HCT116 (cell line): Measurements from ENCODE around the gene GUCY2C. TPM values are rescaled to one million over a fixed set of nuclear protein-coding genes. Genes with fewer than 3 reads are reported as not detected.

ENCODE experiments used
- ATAC-seq: fragments of 200-7000 bp; cut with Tn5 transposase; 2 replicates; pipeline ENCODE4 v1.9.1; 2020; ENCODE audit warnings: mild to moderate bottlenecking, moderate library complexity
- BruUV-seq: library from RNA; stranded (reverse); fragments of 400-500 nt; replicated peaks from 2 replicates; lab custom pipeline; 2021; lab: Mats Ljungman, UMichigan
- CTCF ChIA-PET: fragments of 300-600 bp; sonication (Branson Sonifier 250); formaldehyde crosslinking; loops from one replicate; lab custom pipeline; 2021; ENCODE audit warnings: antibody characterized with exemption; lab: Charles Lee
- POLR2A ChIA-PET: fragments of 300-600, 350-600 bp; sonication (Branson Sonifier 250); formaldehyde crosslinking; loops from one replicate; lab custom pipeline; 2021; ENCODE audit warnings: antibody characterized with exemption; lab: Charles Lee
- RAD21 ChIA-PET, 2 experiments: fragments of 300-600 bp; sonication (Branson Sonifier 250); formaldehyde crosslinking; loops; one replicate each; lab custom pipeline; 2023; ENCODE audit warnings: low total read pairs in 2 of 2; ENCODE audit not compliant: uncharacterized antibody in 2 of 2, unreplicated experiment in 2 of 2, low non-redundant PET in 1 of 2; lab: Charles Lee
- DNase-seq: peaks from one replicate; pipeline ENCODE4 v3.0.0-alpha.2; 2010; ENCODE audit warnings: low read depth, low spot score
- H2AFZ ChIP-seq: fragments of 200-600 bp; shearing (Covaris generic), sonication (generic); 2 replicates; pipeline ENCODE4 v1.6.1; 2017; ENCODE audit warnings: low read depth, mixed run types, mixed read lengths, antibody characterized with exemption, low read length; ENCODE audit not compliant: poor library complexity, severe bottlenecking
- H3K27ac ChIP-seq: 2 replicates; pipeline ENCODE4 v1.5.1; 2012; ENCODE audit warnings: low read depth, low read length
- H3K27me3 ChIP-seq: fragments of 200-600 bp; sonication (generic); 2 replicates; pipeline ENCODE4 v1.6.1; 2016; ENCODE audit warnings: mixed run types, low read length, mixed read lengths; ENCODE audit not compliant: insufficient read depth
- H3K36me3 ChIP-seq, 2 experiments: fragments of 200-500 bp in 1 of 2; fragments of 200-600 bp in 1 of 2; sonication (Bioruptor generic) in 1 of 2; sonication (generic) in 1 of 2; 2 replicates each; pipeline versions ENCODE4 v1.5.1 to v1.6.1; 2014 to 2016; ENCODE audit warnings: low read length in 2 of 2, inconsistent platforms in 1 of 2, mixed read lengths in 1 of 2, mixed run types in 1 of 2; ENCODE audit not compliant: insufficient read depth in 2 of 2, control insufficient read depth in 1 of 2
- H3K4me1 ChIP-seq, 2 experiments: fragments of 200-600 bp in 1 of 2; sonication (generic) in 1 of 2; 2 replicates each; pipeline versions ENCODE4 v1.5.1 to v1.6.1; 2012 to 2017; ENCODE audit warnings: low read length in 2 of 2, inconsistent platforms in 1 of 2, mild to moderate bottlenecking in 1 of 2, mixed read lengths in 1 of 2, mixed run types in 1 of 2, moderate library complexity in 1 of 2; ENCODE audit not compliant: insufficient read depth in 2 of 2, control insufficient read depth in 1 of 2
- H3K4me2 ChIP-seq: fragments of 200-600 bp; sonication (generic); 2 replicates; pipeline ENCODE4 v1.6.1; 2017; ENCODE audit warnings: mixed run types, low read length, mixed read lengths
- H3K4me3 ChIP-seq, 2 experiments: fragments of 200-600 bp in 1 of 2; sonication (generic) in 1 of 2; replicated peaks in 1 of 2; 2 replicates each; pipeline ENCODE4 v1.5.1; 2011 to 2016; ENCODE audit warnings: low read length in 2 of 2, control low read depth in 1 of 2, low read depth in 1 of 2, mild to moderate bottlenecking in 1 of 2, mixed read lengths in 1 of 2, mixed run types in 1 of 2
- H3K79me2 ChIP-seq: fragments of 200-600 bp; sonication (generic); 2 replicates; pipeline ENCODE4 v1.6.1; 2017; ENCODE audit warnings: mild to moderate bottlenecking, mixed run types, low read length, moderate library complexity, mixed read lengths; ENCODE audit not compliant: insufficient read depth
- H3K9ac ChIP-seq: fragments of 200-600 bp; sonication (generic); 2 replicates; pipeline ENCODE4 v1.6.1; 2016; ENCODE audit warnings: low read length, mixed read lengths
- H3K9me2 ChIP-seq: fragments of 200-600 bp; sonication (generic), shearing (Covaris generic); 2 replicates; pipeline ENCODE4 v1.6.1; 2017; ENCODE audit warnings: mixed run types, mild to moderate bottlenecking, moderate library complexity; ENCODE audit not compliant: insufficient read depth
- H3K9me3 ChIP-seq, 2 experiments: fragments of 200-500 bp in 1 of 2; fragments of 200-600 bp in 1 of 2; sonication (Bioruptor generic) in 1 of 2; sonication (generic) in 1 of 2; 2 replicates each; pipeline ENCODE4 v1.6.1; 2014 to 2017; ENCODE audit warnings: low read length in 2 of 2, mixed read lengths in 2 of 2, inconsistent platforms in 1 of 2, low read depth in 1 of 2, mild to moderate bottlenecking in 1 of 2, mixed run types in 1 of 2, moderate library complexity in 1 of 2; ENCODE audit not compliant: control insufficient read depth in 1 of 2, insufficient read depth in 1 of 2
- H4K20me1 ChIP-seq: fragments of 200-600 bp; sonication (generic), shearing (Covaris generic); 2 replicates; pipeline ENCODE4 v1.6.1; 2017; ENCODE audit warnings: mixed run types, mild to moderate bottlenecking, moderate library complexity; ENCODE audit not compliant: insufficient read depth
- CEBPB ChIP-seq: IDR thresholded peaks from 2 replicates; pipeline ENCODE4 v1.6.1; 2012; ENCODE audit warnings: low read depth
- EGR1 ChIP-seq: IDR thresholded peaks from 2 replicates; pipeline ENCODE4 v1.6.1; 2012; ENCODE audit warnings: low read depth
- POLR2AphosphoS5 ChIP-seq: IDR thresholded peaks from 2 replicates; pipeline ENCODE4 v1.6.1; 2011; ENCODE audit warnings: mild to moderate bottlenecking, low read depth, low read length, moderate library complexity
- RAD21 ChIP-seq: IDR thresholded peaks from 2 replicates; pipeline ENCODE4 v1.6.1; 2012; ENCODE audit warnings: low read depth, mild to moderate bottlenecking
- SIN3A ChIP-seq: IDR thresholded peaks from 2 replicates; pipeline ENCODE4 v1.6.1; 2012; ENCODE audit warnings: low read depth
- ZFX ChIP-seq: fragments of 450-650 bp; IDR thresholded peaks from 2 replicates; pipeline ENCODE4 v1.6.1; 2017
- intact Hi-C: fragments of 100-400 bp; cut with micrococcal nuclease; formaldehyde crosslinking; loops from 2 replicates; pipeline ENCODE4 v1.10.0; 2022
- total RNA-seq: library from RNA; stranded (reverse); gene quantifications from one replicate; pipeline ENCODE4 v1.2.1, GENCODE V29; 2021; ENCODE audit not compliant: unreplicated experiment
- TF ChIP-seq, protein P1 (sequence below), 3 experiments: fragments of 200-600 bp in 1 of 3; sonication (generic) in 1 of 3; IDR thresholded peaks in 2 of 3; conservative IDR thresholded peaks in 1 of 3; 2 replicates each; pipeline ENCODE4 v1.5.1; 2012 to 2017; ENCODE audit warnings: low read depth in 2 of 3, low read length in 2 of 3, antibody characterized with exemption in 1 of 3, borderline replicate concordance in 1 of 3, control low read depth in 1 of 3, mild to moderate bottlenecking in 1 of 3, mixed read lengths in 1 of 3, mixed run types in 1 of 3, moderate library complexity in 1 of 3; ENCODE audit not compliant: insufficient read depth in 1 of 3
- TF ChIP-seq, protein P2 (sequence below): IDR thresholded peaks from 2 replicates; pipeline ENCODE4 v1.6.1; 2011; ENCODE audit warnings: mild to moderate bottlenecking, low read length, moderate library complexity; ENCODE audit not compliant: insufficient replicate concordance; ENCODE audit errors: extremely low read depth

GUCY2C gene
- total RNA-seq, 1 experiment from 2014 or later = not detected

DNA sequence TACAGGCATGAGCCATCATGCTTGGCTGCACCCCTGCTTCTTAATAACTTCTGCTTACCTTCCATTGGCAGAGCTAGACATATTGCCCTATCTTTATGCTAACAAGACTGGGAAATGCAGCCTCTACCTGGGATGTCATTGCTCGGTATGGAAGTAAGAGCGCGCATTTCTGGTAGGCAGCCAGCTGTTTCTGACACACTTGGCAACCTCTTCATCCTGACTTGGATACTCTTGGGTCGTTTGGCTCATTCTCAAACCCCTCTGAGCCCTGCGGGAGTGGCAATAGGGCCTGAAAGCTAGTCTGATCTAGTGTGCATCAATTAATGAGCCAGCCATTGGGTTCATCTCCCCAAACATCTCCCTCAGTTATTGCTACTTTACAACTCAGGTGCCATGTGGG is 123.3 kb downstream of the GUCY2C start:
- Histone ChIP-seq H3K27ac (no peak overlapping the region), H3K4me2 (no peak overlapping the region), H2AFZ (no peak overlapping the region), H3K4me3 (no peak overlapping the region), H3K9ac (no peak overlapping the region), H3K4me1 (no peaks in the 10 kb centered on the region), H3K9me3 (no peaks in the 10 kb centered on the region), H4K20me1 (no peaks in the 10 kb centered on the region), H3K36me3 (no peaks in the 10 kb centered on the region), H3K27me3 (no peaks in the 10 kb centered on the region), H3K79me2 (no peaks in the 10 kb centered on the region), H3K9me2 (no peaks in the 10 kb centered on the region)
- ChIA-PET RAD21 (interaction anchor here in 1 of 2 experiments (0.6 kb wide), 1 partner anchor 205 kb away, joined by 3 read pairs; no protein-coding TSS in a partner anchor), POLR2A (no interaction called here), CTCF (interaction anchor here (1.0 kb wide), 1 partner anchor 91 kb away, joined by 4 read pairs; no protein-coding TSS in a partner anchor)
- DNase-seq (no peak), ATAC-seq (no peak)
- BruUV-seq = no TSS peak
- intact Hi-C loops = no loop called here
- TF ChIP-seq POLR2AphosphoS5 = no peak
- no peak for TF ChIP-seq EGR1
- no peak for TF ChIP-seq CEBPB
- TF ChIP-seq SIN3A = no peak
- TF ChIP-seq ZFX = no peak

DNA sequence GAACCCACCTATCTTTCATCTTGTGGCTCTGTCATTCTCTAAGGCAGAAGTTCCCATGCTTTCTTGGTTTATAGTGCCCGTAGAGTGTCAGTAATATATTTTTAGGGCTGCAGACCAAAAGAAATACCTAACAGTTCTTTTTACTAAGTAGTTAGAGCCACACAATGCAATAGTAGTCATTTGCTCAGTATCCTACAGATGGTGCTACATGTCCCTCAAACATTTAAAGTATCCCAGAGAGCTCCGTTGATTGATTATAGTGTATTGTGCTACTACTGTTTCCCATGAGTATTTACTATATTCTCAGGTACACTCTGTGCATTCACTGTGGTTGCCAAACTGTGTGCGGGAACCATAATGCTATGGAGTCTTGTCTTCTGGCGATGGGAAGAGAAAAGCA is 124.0 kb downstream of the GUCY2C start:
- no peak overlapping the region for H3K4me2 ChIP-seq
- intact Hi-C loops = no loop called here
- no TSS peak for BruUV-seq
- H3K9me2 ChIP-seq = no peaks in the 10 kb centered on the region
- ChIA-PET RAD21 (interaction anchor here in 1 of 2 experiments (0.6 kb wide), 1 partner anchor 204 kb away, joined by 3 read pairs; no protein-coding TSS in a partner anchor), CTCF (interaction anchor here (1.0 kb wide), 1 partner anchor 91 kb away, joined by 4 read pairs; no protein-coding TSS in a partner anchor), POLR2A (no interaction called here)
- ATAC-seq (no peak), DNase-seq (no peak)
- H2AFZ ChIP-seq = no peak overlapping the region
- H3K9me3 ChIP-seq = no peaks in the 10 kb centered on the region
- no peak overlapping the region for H3K9ac ChIP-seq
- H3K79me2 ChIP-seq = no peaks in the 10 kb centered on the region
- H3K4me3 ChIP-seq = no peak overlapping the region
- no peaks in the 10 kb centered on the region for H3K27me3 ChIP-seq
- no peaks in the 10 kb centered on the region for H4K20me1 ChIP-seq
- H3K4me1 ChIP-seq = no peaks in the 10 kb centered on the region
- no peak overlapping the region for H3K27ac ChIP-seq
- H3K36me3 ChIP-seq = no peaks in the 10 kb centered on the region
- TF ChIP-seq SIN3A (no peak), RAD21 (peak; percentile 34)
- TF ChIP-seq, protein P1, sequence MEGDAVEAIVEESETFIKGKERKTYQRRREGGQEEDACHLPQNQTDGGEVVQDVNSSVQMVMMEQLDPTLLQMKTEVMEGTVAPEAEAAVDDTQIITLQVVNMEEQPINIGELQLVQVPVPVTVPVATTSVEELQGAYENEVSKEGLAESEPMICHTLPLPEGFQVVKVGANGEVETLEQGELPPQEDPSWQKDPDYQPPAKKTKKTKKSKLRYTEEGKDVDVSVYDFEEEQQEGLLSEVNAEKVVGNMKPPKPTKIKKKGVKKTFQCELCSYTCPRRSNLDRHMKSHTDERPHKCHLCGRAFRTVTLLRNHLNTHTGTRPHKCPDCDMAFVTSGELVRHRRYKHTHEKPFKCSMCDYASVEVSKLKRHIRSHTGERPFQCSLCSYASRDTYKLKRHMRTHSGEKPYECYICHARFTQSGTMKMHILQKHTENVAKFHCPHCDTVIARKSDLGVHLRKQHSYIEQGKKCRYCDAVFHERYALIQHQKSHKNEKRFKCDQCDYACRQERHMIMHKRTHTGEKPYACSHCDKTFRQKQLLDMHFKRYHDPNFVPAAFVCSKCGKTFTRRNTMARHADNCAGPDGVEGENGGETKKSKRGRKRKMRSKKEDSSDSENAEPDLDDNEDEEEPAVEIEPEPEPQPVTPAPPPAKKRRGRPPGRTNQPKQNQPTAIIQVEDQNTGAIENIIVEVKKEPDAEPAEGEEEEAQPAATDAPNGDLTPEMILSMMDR (IDR thresholded peaks at IDR 0.05 in 2 of 3, conservative IDR thresholded peaks at IDR 0.05 in 1 of 3; ENCODE audit: borderline replicate concordance in 1 of 3, insufficient read depth in 1 of 3, low read depth in 2 of 3, low read length in 2 of 3) = peak in 1 of 3 experiments; percentile 13; a peak in 1 of 6 replicates
- TF ChIP-seq, protein P2, sequence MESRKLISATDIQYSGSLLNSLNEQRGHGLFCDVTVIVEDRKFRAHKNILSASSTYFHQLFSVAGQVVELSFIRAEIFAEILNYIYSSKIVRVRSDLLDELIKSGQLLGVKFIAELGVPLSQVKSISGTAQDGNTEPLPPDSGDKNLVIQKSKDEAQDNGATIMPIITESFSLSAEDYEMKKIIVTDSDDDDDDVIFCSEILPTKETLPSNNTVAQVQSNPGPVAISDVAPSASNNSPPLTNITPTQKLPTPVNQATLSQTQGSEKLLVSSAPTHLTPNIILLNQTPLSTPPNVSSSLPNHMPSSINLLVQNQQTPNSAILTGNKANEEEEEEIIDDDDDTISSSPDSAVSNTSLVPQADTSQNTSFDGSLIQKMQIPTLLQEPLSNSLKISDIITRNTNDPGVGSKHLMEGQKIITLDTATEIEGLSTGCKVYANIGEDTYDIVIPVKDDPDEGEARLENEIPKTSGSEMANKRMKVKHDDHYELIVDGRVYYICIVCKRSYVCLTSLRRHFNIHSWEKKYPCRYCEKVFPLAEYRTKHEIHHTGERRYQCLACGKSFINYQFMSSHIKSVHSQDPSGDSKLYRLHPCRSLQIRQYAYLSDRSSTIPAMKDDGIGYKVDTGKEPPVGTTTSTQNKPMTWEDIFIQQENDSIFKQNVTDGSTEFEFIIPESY = no peak
